Left lung (tissue), 10 donors: ENCODE data around the gene PAK5. TPM values are rescaled to one million over a fixed set of nuclear protein-coding genes. Genes with fewer than 3 reads are reported as not detected.
"Not testable (repeated sequence)": the region's sequence is repeated elsewhere in the genome, so short reads cannot be mapped to it uniquely, and the experiment has no call there.

Source experiments
- ATAC-seq: fragments of 200-7000 bp; cut with Tn5 transposase; one replicate; pipeline ENCODE4 v1.9.1; 2020; ENCODE audit warnings: moderate library complexity
- DNase-seq, 4 donors: peaks; one replicate each; pipeline ENCODE4 v3.0.0-alpha.2; 2013 to 2020
- H3K27ac ChIP-seq, 2 donors: fragments of 200-600 bp; sonication (generic) in 1 of 2; one replicate each; pipeline versions ENCODE4 v1.5.0 to v1.8.0; 2020 to 2021
- H3K27me3 ChIP-seq, 2 donors: fragments of 200-600 bp; sonication (generic) in 1 of 2; one replicate each; pipeline versions ENCODE4 v1.5.0 to v1.8.0; 2020 to 2021
- H3K36me3 ChIP-seq, 2 donors: fragments of 200-600 bp; sonication (generic) in 1 of 2; one replicate each; pipeline versions ENCODE4 v1.5.0 to v1.8.0; 2020 to 2021
- H3K4me1 ChIP-seq, 2 donors: fragments of 200-600 bp; one replicate each; pipeline ENCODE4 v1.8.0; 2021
- H3K4me3 ChIP-seq, 2 donors: fragments of 200-600 bp; sonication (generic) in 1 of 2; one replicate each; pipeline versions ENCODE4 v1.5.0 to v1.8.0; 2020 to 2021; ENCODE audit warnings: mild to moderate bottlenecking in 1 of 2
- H3K9me3 ChIP-seq, 2 donors: fragments of 200-600 bp; sonication (generic) in 1 of 2; one replicate each; pipeline versions ENCODE4 v1.5.0 to v1.8.0; 2020 to 2021
- intact Hi-C, 2 donors: fragments of 100-400 bp; cut with DNase I; formaldehyde crosslinking; loops; one replicate each; pipeline versions ENCODE4 v1.11.2 to v1.14.2; 2022
- polyA plus RNA-seq, 6 donors: library from polyadenylated mRNA; unstranded; fragments of 120-200 nt; gene quantifications; one replicate each; pipeline ENCODE4 v1.2.1, GENCODE V29; 2013; ENCODE audit not compliant: insufficient read length in 6 of 6
- total RNA-seq, 2 donors: library from RNA; stranded (reverse); fragmentation: NEBNext Ultra II Directional; extraction: Animal tissue kit (Norgen Biotek cat#: 25700); gene quantifications; one replicate each; pipeline ENCODE4 v1.2.1, GENCODE V29; 2021
- TF ChIP-seq, protein P1 (sequence below), 2 donors: fragments of 200-600 bp; sonication (generic) in 1 of 2; IDR thresholded peaks; one replicate each; pipeline versions ENCODE4 v1.5.0 to v1.8.0; 2021; ENCODE audit warnings: antibody characterized with exemption in 2 of 2
- donor health status: DM: no; HTN: yes; CAD: no.
- donor health status: DM: no; HTN: no; CAD: no.

PAK5 gene
- total and polyA plus RNA-seq, 8 donors, result 0.15 to 0.46 (median 0.38) TPM; not detected in 1

DNA sequence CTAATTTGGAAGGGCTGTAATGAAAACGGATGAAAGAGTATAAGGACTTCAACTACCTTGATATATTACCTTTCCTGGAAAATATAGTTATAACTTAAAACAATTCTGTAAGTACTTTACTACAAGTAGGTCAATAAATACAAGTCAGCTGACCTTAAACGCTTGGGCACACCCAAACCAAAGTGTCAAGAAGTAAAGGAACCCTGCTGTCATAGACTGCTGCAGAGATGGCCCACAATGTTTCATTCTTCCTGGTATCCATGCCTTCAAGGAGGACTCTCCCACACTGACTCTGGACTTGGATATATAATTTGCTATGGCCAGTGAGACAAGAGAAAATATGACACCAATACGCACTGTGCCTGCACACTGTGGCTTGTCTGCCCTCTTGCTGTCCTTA is 192.5 kb downstream of the PAK5 start:
- DNase-seq (no peak), ATAC-seq (no peak)
- TF ChIP-seq, protein P1, sequence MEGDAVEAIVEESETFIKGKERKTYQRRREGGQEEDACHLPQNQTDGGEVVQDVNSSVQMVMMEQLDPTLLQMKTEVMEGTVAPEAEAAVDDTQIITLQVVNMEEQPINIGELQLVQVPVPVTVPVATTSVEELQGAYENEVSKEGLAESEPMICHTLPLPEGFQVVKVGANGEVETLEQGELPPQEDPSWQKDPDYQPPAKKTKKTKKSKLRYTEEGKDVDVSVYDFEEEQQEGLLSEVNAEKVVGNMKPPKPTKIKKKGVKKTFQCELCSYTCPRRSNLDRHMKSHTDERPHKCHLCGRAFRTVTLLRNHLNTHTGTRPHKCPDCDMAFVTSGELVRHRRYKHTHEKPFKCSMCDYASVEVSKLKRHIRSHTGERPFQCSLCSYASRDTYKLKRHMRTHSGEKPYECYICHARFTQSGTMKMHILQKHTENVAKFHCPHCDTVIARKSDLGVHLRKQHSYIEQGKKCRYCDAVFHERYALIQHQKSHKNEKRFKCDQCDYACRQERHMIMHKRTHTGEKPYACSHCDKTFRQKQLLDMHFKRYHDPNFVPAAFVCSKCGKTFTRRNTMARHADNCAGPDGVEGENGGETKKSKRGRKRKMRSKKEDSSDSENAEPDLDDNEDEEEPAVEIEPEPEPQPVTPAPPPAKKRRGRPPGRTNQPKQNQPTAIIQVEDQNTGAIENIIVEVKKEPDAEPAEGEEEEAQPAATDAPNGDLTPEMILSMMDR (IDR thresholded peaks at IDR 0.05), result no peak
- Histone ChIP-seq H3K4me1 (no peaks in the 10 kb centered on the region), H3K4me3 (no peak overlapping the region), H3K27ac (no peak overlapping the region), H3K27me3 (no peaks in the 10 kb centered on the region), H3K9me3 (no peaks in the 10 kb centered on the region), H3K36me3 (no peaks in the 10 kb centered on the region)
- intact Hi-C loops, result no loop called here

DNA sequence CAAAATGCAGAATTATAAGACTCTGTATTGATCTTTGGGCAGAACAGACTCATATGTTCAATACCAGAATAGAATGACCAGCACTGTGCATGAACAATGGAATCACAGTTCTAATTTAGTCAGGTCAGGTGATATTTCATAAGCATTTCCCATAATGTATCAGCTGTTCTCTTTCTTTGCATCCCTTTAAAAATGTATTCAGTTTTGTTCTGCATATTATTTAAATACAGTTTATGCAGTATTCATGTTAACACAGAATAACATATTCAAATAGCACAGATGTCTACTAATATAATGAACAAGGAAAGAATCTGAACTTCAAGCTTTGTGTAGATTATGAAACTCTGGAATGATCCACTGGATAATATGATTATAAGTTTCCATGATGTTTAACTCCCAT is 196.0 kb downstream of the PAK5 start:
- no peak for ATAC-seq
- TF ChIP-seq, protein P1 (IDR thresholded peaks at IDR 0.05), result no peak
- Histone ChIP-seq H3K4me3 (no peak overlapping the region), H3K9me3 (no peaks in the 10 kb centered on the region), H3K27me3 (no peaks in the 10 kb centered on the region), H3K36me3 (no peaks in the 10 kb centered on the region), H3K4me1 (no peaks in the 10 kb centered on the region), H3K27ac (no peak overlapping the region)
- intact Hi-C loops, result no loop called here
- DNase-seq, result no peak

DNA sequence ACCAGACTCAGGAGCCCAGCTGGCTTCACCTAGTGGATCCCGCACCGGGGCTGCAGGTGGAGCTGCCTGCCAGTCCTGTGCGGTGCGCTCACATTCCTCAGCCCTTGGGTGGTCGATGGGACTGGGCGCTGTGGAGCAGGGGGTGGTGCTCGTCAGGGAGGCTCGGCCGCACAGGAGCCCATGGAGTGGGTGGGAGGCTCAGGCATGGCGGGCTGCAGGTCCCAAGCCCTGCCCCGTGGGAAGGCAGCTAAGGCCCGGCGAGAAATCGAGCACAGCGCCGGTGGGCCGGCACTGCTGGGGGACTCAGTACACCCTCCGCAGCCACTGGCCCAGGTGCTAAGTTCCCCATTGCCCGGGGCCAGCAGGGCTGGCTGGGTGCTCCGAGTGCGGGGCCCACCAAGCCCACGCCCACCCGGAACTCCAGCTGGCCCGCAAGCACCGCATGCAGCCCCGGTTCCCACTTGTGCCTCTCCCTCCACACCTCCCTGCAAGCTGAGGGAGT is 197.3 kb downstream of the PAK5 start:
- ATAC-seq, DNase-seq, intact Hi-C loops: not testable (repeated sequence)

DNA sequence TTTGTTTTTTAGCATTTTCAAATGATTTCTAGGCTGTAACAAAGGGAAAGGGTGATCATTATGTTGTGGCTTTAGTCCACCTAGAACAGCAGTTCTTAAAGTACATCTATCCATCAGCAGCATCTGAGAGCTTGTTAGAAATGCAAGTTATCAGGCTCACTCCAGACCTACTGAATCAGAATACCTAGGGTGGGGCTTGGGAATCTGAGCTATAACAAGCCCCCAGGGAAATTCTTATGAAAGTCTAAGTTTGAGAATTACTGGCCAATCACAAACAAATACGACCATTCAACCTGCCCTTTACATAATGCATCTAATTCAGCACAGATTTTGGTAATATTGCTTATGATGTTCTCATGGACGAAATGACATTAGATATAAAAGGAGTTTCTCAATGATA is 201.0 kb downstream of the PAK5 start:
- H3K36me3 ChIP-seq, result no peaks in the 10 kb centered on the region
- no peaks in the 10 kb centered on the region for H3K27me3 ChIP-seq
- TF ChIP-seq, protein P1 (IDR thresholded peaks at IDR 0.05), result no peak
- no peak for ATAC-seq
- H3K4me3 ChIP-seq, result no peak overlapping the region
- intact Hi-C loops, result no loop called here
- no peaks in the 10 kb centered on the region for H3K9me3 ChIP-seq
- H3K4me1 ChIP-seq, result no peaks in the 10 kb centered on the region
- H3K27ac ChIP-seq, result no peak overlapping the region
- DNase-seq, result no peak

More for the DNA sequence above, 197.3 kb downstream of the PAK5 start:
- H3K27ac ChIP-seq, H3K9me3 ChIP-seq, H3K27me3 ChIP-seq, H3K4me3 ChIP-seq, H3K36me3 ChIP-seq, H3K4me1 ChIP-seq: not testable (repeated sequence)

DNA sequence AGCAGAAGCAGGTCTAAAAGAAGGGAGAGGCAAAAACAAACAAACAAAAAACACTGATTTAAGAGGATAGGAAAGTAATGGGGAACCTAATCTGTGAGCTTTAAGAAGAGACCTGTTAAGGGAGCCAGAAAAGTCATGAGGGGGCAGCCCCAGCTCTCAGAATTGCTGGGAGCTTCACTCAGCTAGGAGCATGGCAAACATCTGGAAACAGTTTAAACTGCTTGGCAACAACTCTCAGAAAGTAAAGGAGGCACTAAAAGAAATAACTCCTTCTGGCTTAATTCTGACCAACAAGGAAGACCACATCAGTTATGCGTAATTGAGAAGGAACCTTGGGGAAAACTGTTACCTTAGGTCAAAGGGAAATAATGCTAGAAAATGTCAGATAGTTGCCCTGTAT is 203.1 kb downstream of the PAK5 start:
- H3K36me3 ChIP-seq, result no peaks in the 10 kb centered on the region
- DNase-seq (no peak), ATAC-seq (no peak)
- H3K27me3 ChIP-seq, result no peaks in the 10 kb centered on the region
- TF ChIP-seq, protein P1 (IDR thresholded peaks at IDR 0.05), result no peak
- no peaks in the 10 kb centered on the region for H3K4me1 ChIP-seq
- intact Hi-C loops, result no loop called here
- H3K27ac ChIP-seq, result no peak overlapping the region
- no peak overlapping the region for H3K4me3 ChIP-seq
- no peaks in the 10 kb centered on the region for H3K9me3 ChIP-seq

DNA sequence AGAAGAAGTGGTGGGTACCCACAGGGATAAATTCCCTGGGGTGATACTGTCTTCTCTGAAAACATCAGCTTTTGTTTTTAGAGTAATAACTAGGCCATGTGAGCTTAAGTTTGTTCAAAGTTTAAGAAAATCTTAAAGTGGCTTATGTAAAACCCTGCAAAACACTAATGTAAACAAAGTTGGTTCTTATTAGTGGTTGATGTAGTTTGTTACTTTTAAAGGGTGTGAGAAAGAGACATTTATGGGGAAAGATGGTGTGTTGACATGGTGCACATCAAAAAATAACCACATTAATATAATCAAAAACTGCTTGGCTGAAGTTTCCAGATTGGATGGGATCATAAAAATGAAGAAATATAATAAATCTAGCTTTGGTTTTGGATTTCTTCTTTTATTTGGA is 204.5 kb downstream of the PAK5 start:
- TF ChIP-seq, protein P1 (IDR thresholded peaks at IDR 0.05), result no peak
- Histone ChIP-seq H3K27me3 (no peaks in the 10 kb centered on the region), H3K9me3 (no peaks in the 10 kb centered on the region), H3K4me1 (no peaks in the 10 kb centered on the region), H3K27ac (no peak overlapping the region), H3K36me3 (no peaks in the 10 kb centered on the region), H3K4me3 (no peak overlapping the region)
- ATAC-seq (no peak), DNase-seq (no peak)
- intact Hi-C loops, result no loop called here
